OCI-LY1 (cell line): ENCODE data around the gene PIGN.
"Not testable (repeated sequence)": the region's sequence is repeated elsewhere in the genome, so short reads cannot be mapped to it uniquely, and the experiment has no call there.

Source experiments
- H2AFZ ChIP-seq: fragments of 200-600 bp; sonication (generic), shearing (Covaris generic); 2 replicates; pipeline ENCODE4 v1.6.0; 2014; ENCODE audit warnings: antibody characterized with exemption, mild to moderate bottlenecking, low read length
- H3F3A ChIP-seq: fragments of 200-600 bp; sonication (generic), shearing (Covaris generic); 2 replicates; pipeline ENCODE4 v1.6.0; 2014; ENCODE audit warnings: mild to moderate bottlenecking, antibody characterized with exemption, low read length, moderate library complexity; ENCODE audit not compliant: insufficient read depth
- H3K27ac ChIP-seq: fragments of 200-600 bp; sonication (generic); 2 replicates; pipeline ENCODE4 v1.5.1; 2014; ENCODE audit warnings: low read length, mixed run types, mild to moderate bottlenecking, low read depth; ENCODE audit not compliant: poor library complexity, severe bottlenecking
- H3K27me3 ChIP-seq: fragments of 200-600 bp; sonication (generic); 2 replicates; pipeline ENCODE4 v1.6.0; 2014; ENCODE audit warnings: antibody characterized with exemption, mild to moderate bottlenecking, low read length, moderate library complexity; ENCODE audit not compliant: insufficient read depth
- H3K36me3 ChIP-seq: fragments of 200-600 bp; sonication (generic); 2 replicates; pipeline ENCODE4 v1.6.1; 2014; ENCODE audit warnings: mild to moderate bottlenecking, antibody characterized with exemption, low read length, moderate library complexity, mixed read lengths; ENCODE audit not compliant: insufficient read depth
- H3K4me1 ChIP-seq: fragments of 200-600 bp; sonication (generic); 2 replicates; pipeline ENCODE4 v1.5.1; 2014; ENCODE audit warnings: mild to moderate bottlenecking, low read length, moderate library complexity; ENCODE audit not compliant: insufficient read depth, severe bottlenecking
- H3K4me2 ChIP-seq: fragments of 200-600 bp; sonication (generic), shearing (Covaris generic); 2 replicates; pipeline ENCODE4 v1.6.1; 2014; ENCODE audit warnings: low read length
- H3K4me3 ChIP-seq: fragments of 200-600 bp; sonication (generic); 2 replicates; pipeline ENCODE4 v1.5.1; 2014; ENCODE audit warnings: low read length, low read depth, mild to moderate bottlenecking, mixed read lengths; ENCODE audit not compliant: poor library complexity, severe bottlenecking
- H3K79me2 ChIP-seq: fragments of 200-600 bp; shearing (Covaris generic); 2 replicates; pipeline ENCODE4 v1.6.1; 2016; ENCODE audit warnings: mixed run types, low read length, mixed read lengths; ENCODE audit not compliant: insufficient read depth
- H3K9ac ChIP-seq: fragments of 200-600 bp; sonication (generic), shearing (Covaris generic); 2 replicates; pipeline ENCODE4 v1.6.1; 2014; ENCODE audit warnings: mild to moderate bottlenecking, low read length, mixed read lengths
- H3K9me2 ChIP-seq: fragments of 200-600 bp; sonication (generic), shearing (Covaris generic); 2 replicates; pipeline ENCODE4 v1.6.1; 2014; ENCODE audit warnings: low read depth, mild to moderate bottlenecking, low read length, mixed read lengths
- H3K9me3 ChIP-seq: fragments of 200-600 bp; shearing (Covaris generic); 2 replicates; pipeline ENCODE4 v1.6.1; 2014; ENCODE audit warnings: low read length, mixed read lengths
- H4K20me1 ChIP-seq: fragments of 200-600 bp; sonication (generic), shearing (Covaris generic); 2 replicates; pipeline ENCODE4 v1.6.0; 2016; ENCODE audit warnings: mild to moderate bottlenecking, low read length; ENCODE audit not compliant: insufficient read depth
- CTCF ChIP-seq: fragments of 200-600 bp; sonication (generic), shearing (Covaris generic); IDR thresholded peaks from 2 replicates; pipeline ENCODE4 v1.5.1; 2017; ENCODE audit warnings: mild to moderate bottlenecking, antibody characterized with exemption, low read length, moderate library complexity, mixed read lengths
- EZH2 ChIP-seq: fragments of 200-600 bp; sonication (generic), shearing (Covaris generic); IDR thresholded peaks from 2 replicates; pipeline ENCODE4 v1.8.0; 2017; ENCODE audit warnings: borderline replicate concordance, mixed run types, mild to moderate bottlenecking, antibody characterized with exemption, low read length, moderate library complexity, mixed read lengths

PIGN gene

GRCh38 chr18:62037989-62038778 is 148.7 kb downstream of the PIGN start:
- Histone ChIP-seq H3K36me3 (no peaks in the 10 kb centered on the region), H3K9me3 (no peaks in the 10 kb centered on the region), H3K9ac (no peak overlapping the region), H3K4me3 (no peak overlapping the region), H3K4me2 (no peak overlapping the region), H3K27me3 (no peaks in the 10 kb centered on the region), H3K27ac (no peak overlapping the region), H2AFZ (no peak overlapping the region), H3K9me2 (no peaks in the 10 kb centered on the region), H3K4me1 (no peaks in the 10 kb centered on the region), H3K79me2 (no peaks in the 10 kb centered on the region), H4K20me1 (no peaks in the 10 kb centered on the region), H3F3A (no peaks in the 10 kb centered on the region)
- TF ChIP-seq CTCF = no peak
- TF ChIP-seq EZH2 = no peak

GRCh38 chr18:62037012-62037742 is 149.7 kb downstream of the PIGN start:
- Histone ChIP-seq H3K36me3 (no peaks in the 10 kb centered on the region), H3K4me3 (no peak overlapping the region), H3K4me1 (no peaks in the 10 kb centered on the region), H3K79me2 (no peaks in the 10 kb centered on the region), H2AFZ (no peak overlapping the region), H3K9ac (no peak overlapping the region), H3K4me2 (no peak overlapping the region), H4K20me1 (no peaks in the 10 kb centered on the region), H3K9me3 (no peaks in the 10 kb centered on the region), H3K27me3 (no peaks in the 10 kb centered on the region), H3K9me2 (no peaks in the 10 kb centered on the region), H3F3A (no peaks in the 10 kb centered on the region), H3K27ac (no peak overlapping the region)
- TF ChIP-seq CTCF (no peak), EZH2 (no peak)

GRCh38 chr18:62034286-62034685 is 152.6 kb downstream of the PIGN start:
- H3K4me1 ChIP-seq, H3K9me2 ChIP-seq, H3K79me2 ChIP-seq, H3K27me3 ChIP-seq, H3K9ac ChIP-seq, H3K4me2 ChIP-seq, H3F3A ChIP-seq, H3K4me3 ChIP-seq, H3K36me3 ChIP-seq, H3K27ac ChIP-seq, H2AFZ ChIP-seq, H4K20me1 ChIP-seq, H3K9me3 ChIP-seq: not testable (repeated sequence)
